ENCODE data around the gene CROCC.

CROCC gene

GRCh38 chr1:17014671-17015567, 93.2 kb downstream of the CROCC start:
- DNase-seq: no peak

- peak in 1 of 2 experiments; percentile 33 for DNase-seq
Observed at GRCh38 chr1:17016317-17016661, 94.6 kb downstream of the CROCC start.

DNA sequence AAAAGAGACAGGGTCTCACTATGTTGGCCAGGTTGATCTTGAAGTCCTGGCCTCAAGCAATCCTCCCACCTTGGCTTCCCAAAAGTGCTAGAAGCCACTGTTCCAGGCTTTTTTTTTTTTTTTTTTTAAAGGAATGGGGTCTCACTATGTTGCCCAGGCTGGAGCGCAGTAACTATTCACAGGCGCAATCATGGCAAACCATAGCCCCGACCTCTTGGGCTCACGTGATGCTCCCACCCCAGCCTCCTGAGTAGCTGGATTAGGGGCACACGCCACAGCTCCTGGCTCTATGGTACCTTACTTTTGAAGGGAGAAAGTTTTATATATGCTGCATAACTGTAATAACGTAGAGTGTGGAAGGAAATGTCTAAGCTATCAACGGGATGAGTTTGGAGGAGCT, 95.7 kb downstream of the CROCC start:
- no peak for DNase-seq

GRCh38 chr1:17018849-17019248, 97.1 kb downstream of the CROCC start:
- DNase-seq: no peak

DNA sequence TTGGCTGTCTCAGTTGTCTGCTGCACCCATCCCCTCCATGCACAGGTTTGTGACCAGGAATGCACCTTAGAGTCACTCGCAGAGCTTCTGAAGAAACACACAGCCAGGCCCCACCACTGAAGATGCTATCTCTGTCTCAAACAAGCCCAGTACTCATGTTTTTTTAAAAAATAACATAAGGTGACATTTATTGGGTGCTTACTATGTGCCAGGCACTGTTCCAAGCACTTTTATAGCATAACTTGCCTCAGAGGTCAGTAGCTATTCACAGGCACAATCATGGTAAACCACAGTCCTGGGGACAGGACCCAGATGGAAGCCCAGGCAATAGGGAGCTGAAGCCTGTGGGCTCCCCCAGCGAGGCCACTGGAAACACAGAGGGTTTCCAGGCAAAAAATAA, 98.8 kb downstream of the CROCC start:
- no peak for DNase-seq

DNA sequence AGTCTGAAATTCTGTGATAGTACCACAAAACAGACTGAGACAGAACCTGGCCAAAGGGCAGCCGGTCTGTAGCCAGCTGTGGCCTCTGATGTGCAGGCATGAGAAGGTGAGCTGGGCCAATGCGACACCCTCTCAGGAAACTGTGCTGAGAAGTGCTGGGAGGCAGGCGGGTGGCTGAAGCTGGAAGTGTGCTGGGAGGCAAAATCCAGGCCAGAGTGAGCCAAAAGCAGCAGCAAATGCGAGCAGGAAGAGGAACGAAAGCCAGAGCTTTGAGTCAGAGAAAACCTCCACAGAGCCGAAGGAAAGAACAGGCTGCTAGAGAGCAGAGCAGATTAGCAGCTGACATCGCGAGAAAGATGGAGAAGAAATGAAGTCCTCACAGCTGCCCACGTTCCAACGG, 100.2 kb downstream of the CROCC start:
- no peak for DNase-seq
